Parathyroid adenoma (tissue), 2 donors: ENCODE measurements around the gene SHROOM3.

Experiments
- H2AFZ ChIP-seq: fragments of 300-600 bp; sonication (generic); one replicate; pipeline ENCODE4 v1.7.0; 2017; ENCODE audit warnings: antibody characterized with exemption, mild to moderate bottlenecking
- H3K27ac ChIP-seq: fragments of 300-600 bp; sonication (generic); one replicate; pipeline ENCODE4 v1.7.0; 2017
- H3K27me3 ChIP-seq: fragments of 300-600 bp; sonication (generic); one replicate; pipeline ENCODE4 v1.7.0; 2017; ENCODE audit warnings: low read length; ENCODE audit not compliant: control insufficient read depth, insufficient read depth
- H3K36me3 ChIP-seq: fragments of 300-600 bp; sonication (generic); one replicate; pipeline ENCODE4 v1.7.0; 2017; ENCODE audit warnings: low read length; ENCODE audit not compliant: control insufficient read depth, insufficient read depth
- H3K4me1 ChIP-seq: fragments of 300-600 bp; sonication (generic); one replicate; pipeline ENCODE4 v1.7.0; 2017; ENCODE audit warnings: control low read depth
- H3K4me2 ChIP-seq: fragments of 300-600 bp; sonication (generic); one replicate; pipeline ENCODE4 v1.7.0; 2017; ENCODE audit warnings: low read length
- H3K4me3 ChIP-seq: fragments of 300-600 bp; sonication (generic); one replicate; pipeline ENCODE4 v1.7.0; 2017; ENCODE audit warnings: low read depth, low read length
- H3K79me2 ChIP-seq: fragments of 300-600 bp; sonication (generic); one replicate; pipeline ENCODE4 v1.7.0; 2017; ENCODE audit warnings: control low read depth
- H3K9ac ChIP-seq: fragments of 300-600 bp; sonication (generic); one replicate; pipeline ENCODE4 v1.7.0; 2017; ENCODE audit warnings: mild to moderate bottlenecking
- H3K9me3 ChIP-seq: fragments of 300-600 bp; sonication (generic); one replicate; pipeline ENCODE4 v1.7.0; 2017; ENCODE audit warnings: low read length; ENCODE audit not compliant: control insufficient read depth
- CTCF ChIP-seq: fragments of 300-600 bp; sonication (generic); IDR thresholded peaks from one replicate; pipeline ENCODE4 v1.7.0; 2017; ENCODE audit warnings: antibody characterized with exemption, mild to moderate bottlenecking
- donor health status: primary hyperparathyroidism.

SHROOM3 gene

GRCh38 chr4:76434901-76435527 lies at the start of gene SHROOM3:
Gene SHROOM3, plus strand, starts transcription at chr4:76435229. Its CDS starts 824 bp downstream, at chr4:76436053.
- no peaks in the 10 kb centered on the region for H3K36me3 ChIP-seq
- no peaks in the 10 kb centered on the region for H3K79me2 ChIP-seq
- H3K9ac ChIP-seq = no peak within 1 kb of the TSS
- TF ChIP-seq CTCF = no peak
- no peaks in the 10 kb centered on the region for H3K27me3 ChIP-seq
- H3K9me3 ChIP-seq = no peaks in the 10 kb centered on the region
- H2AFZ ChIP-seq = no peak within 1 kb of the TSS
- no peak within 1 kb of the TSS for H3K27ac ChIP-seq
- no peak within 1 kb of the TSS for H3K4me3 ChIP-seq
- H3K4me1 ChIP-seq = no peaks in the 10 kb centered on the region
- no peak within 1 kb of the TSS for H3K4me2 ChIP-seq

GRCh38 chr4:76385974-76386373 lies 49.1 kb upstream of the SHROOM3 start:
- Histone ChIP-seq H3K4me2 (no peak overlapping the region), H2AFZ (no peak overlapping the region), H3K27me3 (no peaks in the 10 kb centered on the region), H3K9ac (no peak overlapping the region), H3K4me1 (no peaks in the 10 kb centered on the region), H3K79me2 (no peaks in the 10 kb centered on the region), H3K36me3 (no peaks in the 10 kb centered on the region), H3K27ac (no peak overlapping the region), H3K4me3 (no peak overlapping the region), H3K9me3 (no peaks in the 10 kb centered on the region)
- no peak for TF ChIP-seq CTCF

GRCh38 chr4:76386566-76387305 lies 48.3 kb upstream of the SHROOM3 start:
- no peak for TF ChIP-seq CTCF
- H3K4me1 ChIP-seq = no peaks in the 10 kb centered on the region

GRCh38 chr4:76388160-76388908 lies 46.7 kb upstream of the SHROOM3 start:
- Histone ChIP-seq H3K4me3 (no peak overlapping the region), H3K4me2 (no peak overlapping the region), H3K27ac (no peak overlapping the region), H3K9me3 (no peaks in the 10 kb centered on the region), H2AFZ (no peak overlapping the region), H3K9ac (no peak overlapping the region), H3K4me1 (no peaks in the 10 kb centered on the region), H3K27me3 (no peaks in the 10 kb centered on the region), H3K36me3 (no peaks in the 10 kb centered on the region), H3K79me2 (no peaks in the 10 kb centered on the region)
- no peak for TF ChIP-seq CTCF

More at GRCh38 chr4:76386566-76387305, 48.3 kb upstream of the SHROOM3 start:
- H3K27ac ChIP-seq = no peak overlapping the region
- no peak overlapping the region for H3K4me2 ChIP-seq
- H3K36me3 ChIP-seq = no peaks in the 10 kb centered on the region
- H3K9me3 ChIP-seq = no peaks in the 10 kb centered on the region
- H3K79me2 ChIP-seq = no peaks in the 10 kb centered on the region
- no peak overlapping the region for H2AFZ ChIP-seq
- H3K4me3 ChIP-seq = no peak overlapping the region
- H3K9ac ChIP-seq = no peak overlapping the region
- no peaks in the 10 kb centered on the region for H3K27me3 ChIP-seq
